Uterus (tissue), 2 donors: ENCODE measurements around the gene CD81.

Experiments
- CTCF ChIP-seq, 4 experiments: fragments of 200-600 bp in 2 of 4; fragments of 450-650 bp in 2 of 4; sonication (generic) in 2 of 4; IDR thresholded peaks; one replicate each; pipeline ENCODE4 v1.5.1; 2016 to 2019; ENCODE audit warnings: antibody characterized with exemption in 4 of 4, mild to moderate bottlenecking in 2 of 4, moderate library complexity in 1 of 4
- POLR2A ChIP-seq, 2 donors: fragments of 450-650 bp; IDR thresholded peaks; one replicate each; pipeline ENCODE4 v1.6.1; 2016; ENCODE audit warnings: antibody characterized with exemption in 2 of 2, mild to moderate bottlenecking in 1 of 2, moderate library complexity in 1 of 2

- TF ChIP-seq CTCF (IDR thresholded peaks at IDR 0.05): no peak
- TF ChIP-seq POLR2A (IDR thresholded peaks at IDR 0.05): no peak
These were observed 17.6 kb upstream of the CD81 start for GRCh38 chr11:2359557-2359956.
